Inferior parietal cortex (tissue), 1 donor: ENCODE measurements around the gene COCH.
"Not testable (repeated sequence)": the region's sequence is repeated elsewhere in the genome, so short reads cannot be mapped to it uniquely, and the experiment has no call there.

Experiments
- DNase-seq: peaks from one replicate; pipeline ENCODE4 v3.0.0-alpha.2; 2016; ENCODE audit errors: extremely low spot score

Gene COCH

GRCh38 chr14:30925254-30925653 lies 50.9 kb downstream of the COCH start:
- DNase-seq = no peak

- no peak for DNase-seq
Observed at GRCh38 chr14:30928462-30928861, 54.1 kb downstream of the COCH start.

GRCh38 chr14:30933937-30934336 lies 59.6 kb downstream of the COCH start:
- DNase-seq = not testable (repeated sequence)

GRCh38 chr14:30935445-30935844 lies 61.1 kb downstream of the COCH start:
- no peak for DNase-seq

- no peak for DNase-seq
Observed at GRCh38 chr14:30938617-30939016, 64.3 kb downstream of the COCH start.
